IPS-11a (cell line): ENCODE measurements around the gene SLC12A7.
"Not testable (repeated sequence)": the region's sequence is repeated elsewhere in the genome, so short reads cannot be mapped to it uniquely, and the experiment has no call there.

ENCODE experiments used
- H3K4me3 ChIP-seq: one replicate; pipeline ENCODE4 v1.5.1; 2013; ENCODE audit warnings: low read depth, low read length, control low read depth

SLC12A7 gene

DNA sequence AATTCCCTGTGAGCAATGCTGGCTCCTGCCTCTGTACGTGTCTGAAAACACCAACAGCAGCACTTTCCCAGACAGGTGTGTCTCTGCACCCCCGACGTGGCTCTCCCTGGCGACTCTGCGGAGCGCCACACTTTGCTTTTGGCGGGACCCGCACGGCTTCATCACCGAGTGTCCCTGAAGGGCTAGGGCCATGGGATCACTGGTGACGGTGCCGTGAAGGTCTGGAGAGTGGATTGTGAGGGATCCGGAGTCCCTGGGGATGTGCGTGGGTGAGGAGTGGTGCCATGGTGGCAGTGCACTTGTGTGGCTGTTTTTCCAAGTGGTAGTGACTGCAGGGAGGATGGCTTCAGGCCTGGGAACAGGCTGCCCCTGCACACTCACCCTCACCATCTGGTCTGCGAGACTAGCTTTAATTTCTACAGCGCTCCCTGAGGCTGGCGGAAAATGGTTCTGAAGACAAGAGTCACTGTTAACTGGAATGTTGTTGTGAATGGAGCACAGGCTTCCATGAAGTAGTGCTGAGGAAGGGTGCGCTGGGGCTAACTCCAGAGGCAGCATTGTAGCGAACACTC is 100.0 kb downstream of the SLC12A7 start:
- no peak overlapping the region for H3K4me3 ChIP-seq

DNA sequence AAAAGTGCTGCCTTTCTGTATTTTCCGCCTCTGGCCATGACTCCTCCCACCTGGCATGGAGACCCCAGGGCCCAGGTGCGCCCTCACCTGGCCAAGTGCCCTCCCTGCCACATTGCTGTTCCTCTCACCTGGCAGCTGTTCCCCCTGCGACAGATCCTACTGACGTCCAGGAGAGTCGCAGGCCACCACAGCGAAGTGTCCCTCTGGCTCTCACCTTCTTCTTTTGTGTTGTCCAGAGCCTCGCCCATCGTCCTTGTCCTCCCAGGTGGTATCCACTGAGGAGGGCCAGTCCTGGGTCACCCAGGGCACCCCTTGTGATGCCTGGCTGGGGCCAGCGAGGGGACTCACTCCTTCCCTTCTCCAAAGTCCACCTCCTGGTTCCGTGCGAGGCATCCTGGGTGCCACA is 100.6 kb downstream of the SLC12A7 start:
- H3K4me3 ChIP-seq = no peak overlapping the region

DNA sequence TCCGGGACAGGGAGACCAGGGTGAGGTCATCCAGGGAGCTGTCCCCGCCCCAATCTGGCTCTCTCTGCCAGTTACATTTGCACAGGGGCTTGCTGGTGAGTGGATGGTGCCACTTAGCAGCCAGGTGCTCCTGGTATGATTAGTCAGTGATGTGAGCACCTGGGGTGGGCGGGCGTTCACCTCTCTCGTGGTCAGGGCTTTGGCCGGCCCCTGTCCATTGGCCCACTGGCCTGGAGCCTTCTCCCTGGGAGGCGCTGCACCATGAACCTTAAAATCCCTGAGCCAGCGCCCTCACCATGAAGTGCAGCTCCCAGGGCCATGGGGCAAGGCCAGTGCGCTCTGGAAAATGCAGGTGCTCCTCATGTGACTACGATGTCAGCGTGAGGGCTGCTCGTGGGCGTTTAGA is 101.2 kb downstream of the SLC12A7 start:
- no peak overlapping the region for H3K4me3 ChIP-seq

DNA sequence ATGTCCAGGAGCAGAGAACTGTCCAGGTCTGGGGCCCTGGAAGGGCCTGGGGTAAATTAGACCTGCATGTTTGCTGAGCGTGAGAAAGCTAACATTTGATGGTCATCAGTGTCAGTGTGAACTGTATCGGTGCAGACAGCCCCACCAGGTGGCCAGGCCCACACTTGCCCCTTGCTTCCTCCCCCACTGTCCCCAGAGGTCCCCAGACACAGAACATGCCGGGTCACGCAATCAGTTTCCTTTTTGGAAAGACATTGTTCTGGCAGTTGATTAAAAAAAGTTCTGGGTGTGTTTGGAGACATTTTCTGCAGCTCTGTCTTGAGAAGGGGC is 101.7 kb downstream of the SLC12A7 start:
- H3K4me3 ChIP-seq = no peak overlapping the region

DNA sequence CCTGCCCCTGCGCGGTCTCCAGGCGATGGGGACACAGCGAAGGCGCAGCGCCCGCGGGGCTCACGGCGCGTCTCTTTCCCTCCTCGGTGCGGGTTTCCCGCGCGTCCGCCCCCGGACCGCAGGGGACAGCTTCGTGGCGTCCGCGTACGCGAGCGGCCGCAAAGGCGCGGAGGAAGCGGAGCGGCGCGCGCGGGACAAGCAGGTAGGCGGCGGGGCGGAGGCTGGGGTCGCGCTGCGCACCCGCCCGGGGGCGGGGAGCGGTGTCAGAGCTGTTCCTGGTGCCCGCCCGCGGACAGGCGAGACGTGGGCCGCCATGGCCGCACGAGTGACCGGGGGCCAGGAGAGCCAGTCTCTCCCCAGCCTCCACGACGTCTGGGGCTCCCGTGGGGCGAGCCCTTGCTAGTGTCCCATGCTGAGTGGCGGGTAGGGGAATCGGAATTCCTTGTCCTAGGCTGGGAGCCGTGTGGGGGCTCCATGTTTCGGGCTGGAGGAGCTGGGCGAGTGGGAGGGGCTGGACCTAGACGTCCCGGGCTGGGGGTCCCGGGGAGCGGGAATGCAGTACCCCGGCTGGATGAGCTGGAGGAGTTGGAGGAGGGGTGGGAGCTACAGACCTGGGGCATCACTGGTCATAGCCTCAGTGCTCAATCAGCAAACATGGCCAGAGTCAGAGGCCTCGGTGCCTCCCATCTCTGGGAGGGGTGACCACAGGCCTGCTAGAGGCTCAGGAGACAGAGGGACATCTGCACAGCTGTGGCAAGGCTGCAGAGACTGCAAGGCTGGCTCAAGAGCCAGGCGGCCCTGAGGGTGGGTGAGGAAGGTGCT is 102.3 kb downstream of the SLC12A7 start:
- peak overlapping the region; percentile 4 for H3K4me3 ChIP-seq

DNA sequence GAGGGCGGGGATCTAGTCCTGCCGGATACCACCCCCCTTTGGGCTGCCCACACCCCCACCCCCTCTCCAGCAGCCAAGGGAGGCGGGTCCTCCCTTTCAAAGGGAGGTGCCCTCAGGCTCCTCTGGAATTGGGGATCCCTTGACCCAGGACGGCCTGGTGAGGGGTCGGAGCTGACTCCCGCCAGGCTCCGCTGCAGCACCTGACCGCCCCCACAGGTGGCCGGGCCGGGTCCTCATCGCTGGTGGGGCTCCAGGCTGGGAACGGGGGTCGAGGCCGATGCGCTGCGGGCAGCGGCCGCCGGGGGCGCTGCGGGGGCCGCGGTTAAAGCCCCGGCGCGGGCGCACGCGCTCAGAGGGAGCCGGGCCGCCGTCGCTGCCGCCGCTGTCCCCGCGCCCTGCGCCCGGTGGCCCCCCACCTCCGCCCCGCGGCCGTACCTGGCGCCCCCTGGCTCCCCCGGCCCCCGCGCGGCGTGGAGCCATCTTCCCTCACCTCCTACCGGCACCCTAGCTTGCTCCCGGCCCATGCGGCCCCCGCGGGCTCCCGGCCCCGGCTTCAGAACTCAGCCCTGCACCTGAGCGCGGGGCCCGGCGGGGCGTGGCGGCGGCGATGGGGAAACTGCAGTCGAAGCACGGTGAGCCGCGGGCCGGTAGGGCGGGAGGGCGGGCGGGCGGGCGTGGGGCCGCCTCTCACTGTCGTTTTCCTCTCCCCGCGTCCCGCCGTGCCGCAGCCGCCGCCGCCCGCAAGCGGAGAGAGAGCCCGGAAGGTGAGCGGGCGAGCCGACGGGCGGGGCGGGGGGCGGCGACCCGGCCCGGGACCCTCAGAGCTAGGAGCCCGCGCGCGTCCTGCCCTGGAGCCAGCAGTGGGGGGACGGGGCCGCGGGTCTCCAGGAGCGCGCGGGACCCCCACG is 103.2 kb downstream of the SLC12A7 start, which contains the start of gene NKD2:
Gene NKD2 (plus strand): TSS at position 352 of the 908 bp plus-strand sequence. CDS start 256 bp downstream, at position 608.
- peak within 1 kb of the TSS; percentile 4 for H3K4me3 ChIP-seq

DNA sequence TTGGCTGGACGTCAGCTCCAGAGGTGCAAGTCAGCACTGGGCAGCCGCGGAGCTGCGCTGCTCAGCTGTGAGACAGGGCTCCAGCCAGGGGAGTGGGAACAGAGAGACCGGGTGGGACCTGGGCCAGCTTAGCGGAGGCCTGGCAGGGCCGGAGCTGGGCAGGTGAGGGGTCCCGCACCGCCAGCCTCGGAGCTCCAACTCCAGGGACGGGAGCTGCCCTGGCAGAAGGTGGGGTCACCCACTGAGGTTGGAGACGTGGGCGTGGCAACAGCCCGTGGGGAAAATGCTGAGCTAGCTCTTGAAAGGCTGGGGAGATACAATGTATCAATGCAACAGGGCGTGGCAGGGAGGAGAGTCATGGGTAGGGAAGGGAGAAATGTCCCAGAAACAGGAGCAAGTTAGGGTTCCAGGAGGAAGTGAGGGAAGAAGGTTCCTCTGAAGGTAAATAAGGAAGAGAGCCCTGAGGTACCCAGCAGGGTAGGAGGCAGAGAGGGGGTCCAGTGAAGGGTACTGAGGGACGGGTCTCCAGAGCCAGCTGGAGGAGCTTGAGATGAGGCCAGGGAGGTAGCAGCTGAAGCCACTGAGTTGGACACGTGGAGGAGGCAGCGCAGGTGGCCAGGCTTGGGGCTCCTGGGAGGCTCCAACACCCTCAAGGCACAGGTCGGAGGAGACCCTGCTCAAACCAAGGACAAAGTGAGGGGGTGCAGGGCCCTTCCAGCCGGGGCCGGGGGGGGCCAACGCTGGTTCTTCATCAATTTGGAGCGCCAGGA is 104.0 kb downstream of the SLC12A7 start:
- no peak overlapping the region for H3K4me3 ChIP-seq

DNA sequence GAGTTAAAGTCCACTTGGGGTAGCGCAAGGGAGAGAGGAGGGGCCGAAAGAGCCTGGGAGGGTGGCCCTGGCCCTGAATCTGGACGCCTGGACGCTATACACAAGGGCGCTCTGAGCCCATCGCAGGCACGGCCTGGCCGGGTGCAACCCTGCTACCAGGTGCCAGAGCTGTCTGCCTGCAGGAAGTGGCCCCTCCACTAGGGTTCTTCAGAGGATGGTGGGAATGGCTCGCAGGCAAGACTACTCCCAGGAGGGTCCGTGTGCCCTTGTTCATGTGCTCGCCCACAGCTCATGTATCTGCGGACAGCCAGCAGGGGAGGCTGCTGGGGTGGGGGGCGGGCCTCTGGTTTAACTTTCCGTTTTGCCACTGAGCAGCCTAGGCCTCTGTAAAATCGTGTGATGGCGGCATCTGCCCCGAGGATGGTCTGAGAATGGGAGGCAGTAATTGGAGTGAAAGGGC is 104.6 kb downstream of the SLC12A7 start:
- no peak overlapping the region for H3K4me3 ChIP-seq

DNA sequence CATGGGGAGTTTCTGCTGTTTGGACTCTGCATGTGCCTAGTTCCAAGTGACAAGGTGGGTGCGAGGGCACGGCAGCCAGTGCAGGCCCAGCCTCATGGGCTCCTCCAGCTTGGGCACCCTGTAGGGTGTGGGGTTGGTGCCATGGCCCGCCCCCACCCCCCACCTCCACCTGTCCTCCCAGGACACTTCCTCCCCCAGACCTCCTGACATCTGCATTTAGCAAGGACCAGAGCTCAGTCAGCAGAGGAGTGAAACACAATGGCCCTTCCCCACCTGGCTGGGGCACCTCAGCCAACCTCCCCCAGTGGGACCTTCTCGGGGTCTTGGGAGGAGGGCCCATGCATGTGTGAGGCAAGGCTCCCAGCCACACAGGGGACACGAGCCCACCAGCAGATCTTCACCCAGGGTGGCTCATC is 105.2 kb downstream of the SLC12A7 start:
- H3K4me3 ChIP-seq = no peak overlapping the region

DNA sequence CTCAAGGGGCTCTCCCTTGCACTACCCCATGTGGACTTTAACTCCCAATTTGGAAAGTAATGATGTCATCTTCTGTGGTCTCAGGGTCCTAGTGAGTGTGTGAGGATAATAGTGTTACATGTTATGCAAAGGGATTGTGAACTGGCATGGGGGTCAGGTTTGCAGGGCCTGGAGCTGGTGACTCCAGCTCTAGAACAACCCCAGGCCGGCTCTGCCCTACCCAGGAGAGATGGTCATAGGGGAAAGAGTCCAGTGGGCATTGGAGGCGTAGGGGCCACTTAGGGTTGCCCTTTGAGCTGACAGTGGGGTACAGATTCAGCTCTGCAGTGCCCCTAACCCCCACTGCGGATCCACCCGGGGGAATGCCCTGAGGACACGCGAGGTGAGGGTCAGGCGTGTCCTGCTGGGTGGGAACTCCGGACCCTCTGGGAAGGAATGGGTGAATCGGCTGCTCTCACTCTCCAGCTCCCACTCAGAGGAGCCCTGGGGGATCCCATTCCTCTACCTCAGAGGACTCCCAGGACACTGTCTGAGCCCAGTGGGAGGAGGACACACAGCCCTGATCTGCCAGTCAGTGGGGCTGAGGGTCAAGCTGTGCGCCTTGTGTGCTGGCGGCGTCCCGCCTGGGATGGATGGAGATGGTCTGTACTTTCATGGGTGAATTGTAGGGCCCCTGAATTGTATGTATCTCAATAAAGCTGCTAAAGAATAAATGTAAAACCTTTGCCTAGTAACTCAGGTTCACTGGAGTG is 105.8 kb downstream of the SLC12A7 start:
- H3K4me3 ChIP-seq = no peak overlapping the region

DNA sequence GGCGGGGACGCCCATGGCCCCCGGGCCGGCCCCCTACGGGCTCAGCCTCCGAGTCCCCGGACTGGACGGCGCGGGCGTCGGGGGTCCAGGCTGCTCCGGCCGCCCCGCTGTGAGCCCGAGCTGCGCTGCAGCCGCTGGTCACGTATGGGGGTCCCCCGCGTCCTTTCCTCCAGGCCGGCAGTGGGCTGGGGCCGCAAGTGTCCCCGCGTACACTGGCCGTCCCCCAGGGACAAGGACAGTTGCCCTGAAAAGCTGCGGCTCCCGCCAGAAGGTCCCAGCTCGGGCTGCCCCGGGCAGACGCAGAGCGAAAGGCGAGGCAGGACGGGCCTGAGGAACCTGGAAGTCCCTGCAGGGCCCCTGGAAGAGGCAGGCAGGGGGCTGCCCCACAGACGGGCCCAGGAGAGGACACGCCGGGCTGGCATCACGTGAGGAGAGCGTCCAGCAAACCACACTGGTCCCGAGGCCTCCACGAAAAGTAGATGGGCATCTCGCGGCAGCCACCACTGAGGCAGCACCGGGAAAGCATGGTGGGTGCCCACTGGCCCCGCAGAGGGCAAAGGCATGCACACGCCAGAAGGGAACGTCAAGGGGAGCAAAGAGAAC is 106.5 kb downstream of the SLC12A7 start:
- H3K4me3 ChIP-seq = peak overlapping the region; percentile 28

DNA sequence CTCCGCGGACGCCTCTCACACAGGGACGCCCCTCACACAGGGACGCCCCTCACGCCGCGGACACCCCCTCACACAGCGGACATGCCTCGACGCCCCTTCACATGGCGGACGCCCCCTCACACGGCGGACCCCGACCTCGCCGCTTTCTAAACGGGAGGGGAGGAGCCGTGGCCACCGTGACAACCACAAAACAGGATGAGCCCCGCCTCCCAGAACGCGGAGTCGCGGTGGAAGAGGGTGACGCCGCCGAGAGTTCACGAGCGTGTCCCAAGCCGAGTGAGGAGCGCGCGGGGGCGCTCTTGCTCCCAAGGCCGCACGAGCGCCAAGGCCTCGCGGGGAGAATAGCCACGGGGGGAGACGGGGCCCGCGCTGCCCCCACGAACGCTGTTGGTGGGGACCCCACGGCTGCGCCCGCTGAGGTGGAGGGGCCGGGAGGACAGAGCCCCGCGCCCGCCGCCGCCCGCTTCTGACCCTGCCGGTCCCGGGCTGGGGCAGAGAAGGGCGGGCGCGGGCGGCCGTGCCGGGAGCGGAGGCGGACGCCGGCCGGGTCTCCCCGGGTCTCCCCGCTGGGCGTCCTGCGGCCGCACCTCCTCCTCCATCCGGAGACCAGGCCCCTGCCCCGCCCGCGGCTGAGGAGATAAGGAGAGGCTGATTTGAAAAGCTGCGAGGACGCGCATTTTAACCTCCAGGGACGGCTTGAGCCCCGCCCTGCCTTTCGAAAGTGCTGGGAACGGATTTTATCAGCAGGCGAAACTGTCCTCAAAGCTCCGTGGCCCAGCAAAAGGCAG is 107.2 kb downstream of the SLC12A7 start:
- H3K4me3 ChIP-seq = peak overlapping the region; percentile 28

DNA sequence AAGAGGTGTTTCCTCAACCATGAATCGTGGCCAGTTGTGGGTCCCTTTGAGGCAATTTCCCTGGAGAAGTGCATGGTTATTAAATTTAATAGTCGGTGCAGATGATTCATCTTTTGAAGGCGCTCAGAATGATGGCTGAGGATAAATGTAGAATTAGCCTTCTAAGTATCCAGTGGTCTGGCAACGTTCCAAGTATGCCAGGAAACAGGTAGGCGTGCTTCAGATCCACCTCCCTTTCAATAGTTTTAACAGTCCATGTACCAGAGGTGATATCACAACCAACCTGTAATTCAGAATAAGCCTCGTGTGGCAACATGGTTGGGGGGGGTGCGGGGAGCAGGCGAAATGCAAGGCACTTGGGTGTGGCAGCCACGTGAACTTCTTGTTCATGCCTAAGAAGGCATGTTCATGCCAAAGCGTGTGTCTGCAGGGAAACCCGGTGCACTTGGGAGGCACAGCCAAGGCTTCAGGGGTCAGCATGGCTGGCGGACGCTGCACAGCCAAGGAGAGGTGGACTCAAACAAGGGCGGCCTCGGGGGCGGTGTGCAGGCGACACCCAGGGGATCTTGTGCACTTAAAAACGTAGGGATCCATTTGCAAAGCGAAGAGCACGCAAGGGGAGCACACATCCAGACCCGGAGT is 108.4 kb downstream of the SLC12A7 start:
- no peak overlapping the region for H3K4me3 ChIP-seq

DNA sequence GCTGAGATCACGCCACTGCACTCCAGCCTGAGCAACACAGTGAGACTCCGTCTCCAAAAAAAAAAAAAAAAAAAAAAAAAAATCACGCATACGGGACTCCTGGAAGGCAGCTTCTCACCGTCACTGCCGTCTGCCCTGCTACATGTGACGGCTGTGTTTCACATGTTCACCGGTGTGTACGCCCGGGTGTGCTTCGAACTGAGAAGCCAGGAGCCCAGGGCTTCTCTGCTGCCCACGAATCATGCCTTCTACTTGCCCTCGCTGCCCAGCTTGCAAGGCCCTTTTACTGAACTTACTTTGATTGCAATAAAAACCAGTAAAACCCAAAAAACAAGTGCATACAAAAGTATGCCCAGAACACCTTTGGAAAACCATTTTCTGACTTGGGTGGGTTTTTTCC is 109.0 kb downstream of the SLC12A7 start:
- no peak overlapping the region for H3K4me3 ChIP-seq

DNA sequence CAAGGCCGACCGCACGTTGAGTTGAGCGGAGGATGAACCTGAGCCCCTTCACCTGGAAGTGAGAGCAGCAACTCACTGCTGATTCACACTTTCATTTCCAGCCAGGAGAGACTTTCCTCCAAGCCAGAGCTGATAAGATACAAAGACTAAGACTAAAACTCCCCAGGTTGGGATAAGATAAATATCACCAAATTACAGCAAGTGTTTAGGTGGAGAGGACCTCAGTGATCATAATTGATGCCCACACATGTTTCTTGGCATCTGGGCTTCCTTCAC is 109.7 kb downstream of the SLC12A7 start:
- no peak overlapping the region for H3K4me3 ChIP-seq

DNA sequence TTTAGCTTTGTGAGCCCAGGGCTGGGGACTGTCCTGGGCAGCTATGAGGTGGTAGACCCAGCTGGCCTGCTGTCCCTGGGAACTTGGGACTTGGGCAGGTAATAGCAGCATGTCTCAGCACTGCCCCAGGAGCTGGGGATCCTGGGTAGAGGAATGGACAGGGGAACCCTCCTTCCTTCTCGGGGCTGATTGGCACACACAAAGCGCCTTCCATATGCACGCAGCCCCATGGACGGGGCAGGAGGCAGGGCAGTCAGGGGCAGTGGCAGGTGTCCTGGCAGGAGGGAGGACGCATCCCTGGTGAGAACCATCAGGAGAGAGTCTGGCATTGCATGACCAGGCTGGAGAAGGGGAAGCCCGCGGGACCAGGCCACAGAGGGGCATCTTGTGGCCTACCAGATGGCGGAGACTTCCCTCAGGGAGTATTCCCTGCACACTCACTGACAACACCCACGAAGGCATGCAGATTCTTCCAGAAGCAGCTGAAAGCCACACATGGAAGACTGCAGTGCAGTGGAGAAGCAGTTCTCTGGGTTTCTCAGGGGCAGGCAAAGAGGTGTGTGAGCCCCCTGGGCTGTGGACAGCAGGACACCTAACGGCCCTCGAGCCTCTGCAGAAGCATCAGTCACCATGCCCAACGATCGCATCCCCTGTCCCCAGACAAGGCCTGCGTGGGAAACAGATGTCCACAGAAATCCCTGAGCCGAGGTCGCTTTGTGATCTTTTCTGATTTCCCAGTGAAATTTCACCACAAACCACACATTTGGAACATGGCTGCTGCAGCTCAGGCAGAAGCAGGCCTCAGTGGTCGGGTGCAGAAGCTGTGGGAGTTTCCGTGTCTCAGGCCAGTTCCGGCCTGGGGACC is 110.2 kb downstream of the SLC12A7 start:
- no peak overlapping the region for H3K4me3 ChIP-seq

DNA sequence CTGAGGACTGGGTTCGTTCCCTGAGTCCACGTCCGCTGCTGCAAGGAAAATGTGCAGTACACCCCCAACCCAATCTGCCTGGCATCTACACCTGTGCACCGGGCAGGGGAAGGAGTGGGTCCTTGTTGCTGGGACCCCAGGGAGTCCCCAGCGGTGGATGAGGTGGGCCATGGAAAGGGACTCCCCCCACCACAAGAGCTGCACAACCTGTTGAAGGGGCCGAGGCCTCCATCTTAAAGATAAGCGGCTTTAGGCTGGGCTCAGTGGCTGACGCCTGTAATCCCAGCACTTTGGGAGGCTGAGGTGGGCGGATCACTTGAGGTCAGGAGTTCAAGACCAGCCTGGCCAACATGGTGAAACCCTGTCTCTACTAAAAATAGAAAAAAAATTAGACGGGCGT is 111.0 kb downstream of the SLC12A7 start:
- H3K4me3 ChIP-seq = not testable (repeated sequence)
